ENCODE results near the gene HDAC7. TPM values are rescaled to one million over a fixed set of nuclear protein-coding genes. Genes with fewer than 3 reads are reported as not detected.

The HDAC7 gene
- total and polyA plus RNA-seq, 2 of the 13 experiments (the other 11 are each of a cell fraction or from before 2014, with no cell fraction given): 4.6 to 10.8 TPM

GRCh38 chr12:47758834-47759690 lies 60.6 kb downstream of the HDAC7 start, which contains the start of gene RAPGEF3 (continued):
- TF ChIP-seq NFKB2 (CRISPR knock-in tag; IDR thresholded peaks at IDR 0.05; ENCODE audit: borderline replicate concordance) (no peak), ATF7 (IDR thresholded peaks at IDR 0.05) (no peak), ATF7 (CRISPR knock-in tag; IDR thresholded peaks at IDR 0.05) (no peak), ZNF780A (CRISPR knock-in tag; IDR thresholded peaks at IDR 0.05) (0 out of 2 replicates have a peak, but pooled peaks have one; percentile 35), BCLAF1 (IDR thresholded peaks at IDR 0.05) (no peak), ZNF574 (CRISPR knock-in tag; IDR thresholded peaks at IDR 0.05) (peak; percentile 64; the same call in 1 of the 2 replicates), XBP1 (CRISPR knock-in tag; IDR thresholded peaks at IDR 0.05) (no peak), GTF3A (CRISPR knock-in tag; conservative IDR thresholded peaks at IDR 0.05) (no peak), TCF7L2 (IDR thresholded peaks at IDR 0.05; ENCODE audit: low read depth, low read length) (no peak), ELK4 (CRISPR knock-in tag; IDR thresholded peaks at IDR 0.05; ENCODE audit: borderline replicate concordance) (no peak), STAG1 (CRISPR knock-in tag; IDR thresholded peaks at IDR 0.05) (no peak), TARDBP (CRISPR knock-in tag; IDR thresholded peaks at IDR 0.05) (no peak)
- TF ChIP-seq, protein P1, sequence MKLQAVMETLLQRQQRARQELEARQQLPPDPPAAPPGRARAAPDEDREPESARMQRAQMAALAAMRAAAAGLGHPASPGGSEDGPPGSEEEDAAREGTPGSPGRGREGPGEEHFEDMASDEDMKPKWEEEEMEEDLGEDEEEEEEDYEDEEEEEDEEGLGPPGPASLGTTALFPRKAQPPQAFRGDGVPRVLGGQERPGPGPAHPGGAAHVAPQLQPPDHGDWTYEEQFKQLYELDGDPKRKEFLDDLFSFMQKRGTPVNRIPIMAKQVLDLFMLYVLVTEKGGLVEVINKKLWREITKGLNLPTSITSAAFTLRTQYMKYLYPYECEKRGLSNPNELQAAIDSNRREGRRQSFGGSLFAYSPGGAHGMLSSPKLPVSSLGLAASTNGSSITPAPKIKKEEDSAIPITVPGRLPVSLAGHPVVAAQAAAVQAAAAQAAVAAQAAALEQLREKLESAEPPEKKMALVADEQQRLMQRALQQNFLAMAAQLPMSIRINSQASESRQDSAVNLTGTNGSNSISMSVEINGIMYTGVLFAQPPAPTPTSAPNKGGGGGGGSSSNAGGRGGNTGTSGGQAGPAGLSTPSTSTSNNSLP (IDR thresholded peaks at IDR 0.05; ENCODE audit: low read depth, low read length): no peak
- TF ChIP-seq, protein P2, sequence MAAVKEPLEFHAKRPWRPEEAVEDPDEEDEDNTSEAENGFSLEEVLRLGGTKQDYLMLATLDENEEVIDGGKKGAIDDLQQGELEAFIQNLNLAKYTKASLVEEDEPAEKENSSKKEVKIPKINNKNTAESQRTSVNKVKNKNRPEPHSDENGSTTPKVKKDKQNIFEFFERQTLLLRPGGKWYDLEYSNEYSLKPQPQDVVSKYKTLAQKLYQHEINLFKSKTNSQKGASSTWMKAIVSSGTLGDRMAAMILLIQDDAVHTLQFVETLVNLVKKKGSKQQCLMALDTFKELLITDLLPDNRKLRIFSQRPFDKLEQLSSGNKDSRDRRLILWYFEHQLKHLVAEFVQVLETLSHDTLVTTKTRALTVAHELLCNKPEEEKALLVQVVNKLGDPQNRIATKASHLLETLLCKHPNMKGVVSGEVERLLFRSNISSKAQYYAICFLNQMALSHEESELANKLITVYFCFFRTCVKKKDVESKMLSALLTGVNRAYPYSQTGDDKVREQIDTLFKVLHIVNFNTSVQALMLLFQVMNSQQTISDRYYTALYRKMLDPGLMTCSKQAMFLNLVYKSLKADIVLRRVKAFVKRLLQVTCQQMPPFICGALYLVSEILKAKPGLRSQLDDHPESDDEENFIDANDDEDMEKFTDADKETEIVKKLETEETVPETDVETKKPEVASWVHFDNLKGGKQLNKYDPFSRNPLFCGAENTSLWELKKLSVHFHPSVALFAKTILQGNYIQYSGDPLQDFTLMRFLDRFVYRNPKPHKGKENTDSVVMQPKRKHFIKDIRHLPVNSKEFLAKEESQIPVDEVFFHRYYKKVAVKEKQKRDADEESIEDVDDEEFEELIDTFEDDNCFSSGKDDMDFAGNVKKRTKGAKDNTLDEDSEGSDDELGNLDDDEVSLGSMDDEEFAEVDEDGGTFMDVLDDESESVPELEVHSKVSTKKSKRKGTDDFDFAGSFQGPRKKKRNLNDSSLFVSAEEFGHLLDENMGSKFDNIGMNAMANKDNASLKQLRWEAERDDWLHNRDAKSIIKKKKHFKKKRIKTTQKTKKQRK (IDR thresholded peaks at IDR 0.05; ENCODE audit: low read length): no peak
- TF ChIP-seq, protein P3, sequence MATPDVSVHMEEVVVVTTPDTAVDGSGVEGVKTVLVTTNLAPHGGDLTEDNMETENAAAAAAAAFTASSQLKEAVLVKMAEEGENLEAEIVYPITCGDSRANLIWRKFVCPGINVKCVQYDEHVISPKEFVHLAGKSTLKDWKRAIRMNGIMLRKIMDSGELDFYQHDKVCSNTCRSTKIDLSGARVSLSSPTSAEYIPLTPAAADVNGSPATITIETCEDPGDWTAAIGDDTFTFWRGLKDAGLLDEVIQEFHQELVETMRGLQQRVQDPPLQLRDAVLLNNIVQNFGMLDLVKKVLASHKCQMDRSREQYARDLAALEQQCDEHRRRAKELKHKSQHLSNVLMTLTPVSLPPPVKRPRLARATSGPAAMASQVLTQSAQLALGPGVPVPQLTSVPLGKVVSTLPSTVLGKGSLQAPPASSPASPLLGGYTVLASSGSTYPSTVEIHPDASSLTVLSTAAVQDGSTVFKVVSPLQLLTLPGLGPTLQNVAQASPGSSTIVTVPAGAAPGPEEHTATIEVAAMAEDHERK (CRISPR knock-in tag; IDR thresholded peaks at IDR 0.05; ENCODE audit: low read depth): no peak

Measured in HepG2 (cell line).